HCT116 (cell line): Measurements from ENCODE around the gene DNAH5. TPM values are rescaled to one million over a fixed set of nuclear protein-coding genes. Genes with fewer than 3 reads are reported as not detected.
"Not testable (repeated sequence)": the region's sequence is repeated elsewhere in the genome, so short reads cannot be mapped to it uniquely, and the experiment has no call there.

Experiments
- ATAC-seq: fragments of 200-7000 bp; cut with Tn5 transposase; 2 replicates; pipeline ENCODE4 v1.9.1; 2020; ENCODE audit warnings: mild to moderate bottlenecking, moderate library complexity
- BruUV-seq: library from RNA; stranded (reverse); fragments of 400-500 nt; replicated peaks from 2 replicates; lab custom pipeline; 2021; lab: Mats Ljungman, UMichigan
- CTCF ChIA-PET: fragments of 300-600 bp; sonication (Branson Sonifier 250); formaldehyde crosslinking; loops from one replicate; lab custom pipeline; 2021; ENCODE audit warnings: antibody characterized with exemption; lab: Charles Lee
- POLR2A ChIA-PET: fragments of 300-600, 350-600 bp; sonication (Branson Sonifier 250); formaldehyde crosslinking; loops from one replicate; lab custom pipeline; 2021; ENCODE audit warnings: antibody characterized with exemption; lab: Charles Lee
- RAD21 ChIA-PET, 2 experiments: fragments of 300-600 bp; sonication (Branson Sonifier 250); formaldehyde crosslinking; loops; one replicate each; lab custom pipeline; 2023; ENCODE audit warnings: low total read pairs in 2 of 2; ENCODE audit not compliant: uncharacterized antibody in 2 of 2, unreplicated experiment in 2 of 2, low non-redundant PET in 1 of 2; lab: Charles Lee
- DNase-seq: peaks from one replicate; pipeline ENCODE4 v3.0.0-alpha.2; 2010; ENCODE audit warnings: low read depth, low spot score
- H2AFZ ChIP-seq: fragments of 200-600 bp; shearing (Covaris generic), sonication (generic); 2 replicates; pipeline ENCODE4 v1.6.1; 2017; ENCODE audit warnings: low read depth, mixed run types, mixed read lengths, antibody characterized with exemption, low read length; ENCODE audit not compliant: poor library complexity, severe bottlenecking
- H3K27ac ChIP-seq: 2 replicates; pipeline ENCODE4 v1.5.1; 2012; ENCODE audit warnings: low read depth, low read length
- H3K27me3 ChIP-seq: fragments of 200-600 bp; sonication (generic); 2 replicates; pipeline ENCODE4 v1.6.1; 2016; ENCODE audit warnings: mixed run types, low read length, mixed read lengths; ENCODE audit not compliant: insufficient read depth
- H3K36me3 ChIP-seq, 2 experiments: fragments of 200-500 bp in 1 of 2; fragments of 200-600 bp in 1 of 2; sonication (Bioruptor generic) in 1 of 2; sonication (generic) in 1 of 2; 2 replicates each; pipeline versions ENCODE4 v1.5.1 to v1.6.1; 2014 to 2016; ENCODE audit warnings: low read length in 2 of 2, inconsistent platforms in 1 of 2, mixed read lengths in 1 of 2, mixed run types in 1 of 2; ENCODE audit not compliant: insufficient read depth in 2 of 2, control insufficient read depth in 1 of 2
- H3K4me1 ChIP-seq, 2 experiments: fragments of 200-600 bp in 1 of 2; sonication (generic) in 1 of 2; 2 replicates each; pipeline versions ENCODE4 v1.5.1 to v1.6.1; 2012 to 2017; ENCODE audit warnings: low read length in 2 of 2, inconsistent platforms in 1 of 2, mild to moderate bottlenecking in 1 of 2, mixed read lengths in 1 of 2, mixed run types in 1 of 2, moderate library complexity in 1 of 2; ENCODE audit not compliant: insufficient read depth in 2 of 2, control insufficient read depth in 1 of 2
- H3K4me2 ChIP-seq: fragments of 200-600 bp; sonication (generic); 2 replicates; pipeline ENCODE4 v1.6.1; 2017; ENCODE audit warnings: mixed run types, low read length, mixed read lengths
- H3K4me3 ChIP-seq, 2 experiments: fragments of 200-600 bp in 1 of 2; sonication (generic) in 1 of 2; replicated peaks in 1 of 2; 2 replicates each; pipeline ENCODE4 v1.5.1; 2011 to 2016; ENCODE audit warnings: low read length in 2 of 2, control low read depth in 1 of 2, low read depth in 1 of 2, mild to moderate bottlenecking in 1 of 2, mixed read lengths in 1 of 2, mixed run types in 1 of 2
- H3K79me2 ChIP-seq: fragments of 200-600 bp; sonication (generic); 2 replicates; pipeline ENCODE4 v1.6.1; 2017; ENCODE audit warnings: mild to moderate bottlenecking, mixed run types, low read length, moderate library complexity, mixed read lengths; ENCODE audit not compliant: insufficient read depth
- H3K9ac ChIP-seq: fragments of 200-600 bp; sonication (generic); 2 replicates; pipeline ENCODE4 v1.6.1; 2016; ENCODE audit warnings: low read length, mixed read lengths
- H3K9me2 ChIP-seq: fragments of 200-600 bp; sonication (generic), shearing (Covaris generic); 2 replicates; pipeline ENCODE4 v1.6.1; 2017; ENCODE audit warnings: mixed run types, mild to moderate bottlenecking, moderate library complexity; ENCODE audit not compliant: insufficient read depth
- H3K9me3 ChIP-seq, 2 experiments: fragments of 200-500 bp in 1 of 2; fragments of 200-600 bp in 1 of 2; sonication (Bioruptor generic) in 1 of 2; sonication (generic) in 1 of 2; 2 replicates each; pipeline ENCODE4 v1.6.1; 2014 to 2017; ENCODE audit warnings: low read length in 2 of 2, mixed read lengths in 2 of 2, inconsistent platforms in 1 of 2, low read depth in 1 of 2, mild to moderate bottlenecking in 1 of 2, mixed run types in 1 of 2, moderate library complexity in 1 of 2; ENCODE audit not compliant: control insufficient read depth in 1 of 2, insufficient read depth in 1 of 2
- H4K20me1 ChIP-seq: fragments of 200-600 bp; sonication (generic), shearing (Covaris generic); 2 replicates; pipeline ENCODE4 v1.6.1; 2017; ENCODE audit warnings: mixed run types, mild to moderate bottlenecking, moderate library complexity; ENCODE audit not compliant: insufficient read depth
- CBX3 ChIP-seq: IDR thresholded peaks from 2 replicates; pipeline ENCODE4 v1.6.1; 2012; ENCODE audit warnings: low read depth
- FOSL1 ChIP-seq: IDR thresholded peaks from 2 replicates; pipeline ENCODE4 v1.6.1; 2012; ENCODE audit warnings: low read depth
- RAD21 ChIP-seq: IDR thresholded peaks from 2 replicates; pipeline ENCODE4 v1.6.1; 2012; ENCODE audit warnings: low read depth, mild to moderate bottlenecking
- SRF ChIP-seq: IDR thresholded peaks from 2 replicates; pipeline ENCODE4 v1.6.1; 2012; ENCODE audit warnings: low read depth
- YY1 ChIP-seq: IDR thresholded peaks from 2 replicates; pipeline ENCODE4 v1.6.1; 2011; ENCODE audit warnings: low read length, low read depth, moderate library complexity, mild to moderate bottlenecking; ENCODE audit not compliant: insufficient replicate concordance; ENCODE audit errors: extremely low read depth
- intact Hi-C: fragments of 100-400 bp; cut with micrococcal nuclease; formaldehyde crosslinking; loops from 2 replicates; pipeline ENCODE4 v1.10.0; 2022
- total RNA-seq: library from RNA; stranded (reverse); gene quantifications from one replicate; pipeline ENCODE4 v1.2.1, GENCODE V29; 2021; ENCODE audit not compliant: unreplicated experiment
- TF ChIP-seq, protein P1 (sequence below), 3 experiments: fragments of 200-600 bp in 1 of 3; sonication (generic) in 1 of 3; IDR thresholded peaks in 2 of 3; conservative IDR thresholded peaks in 1 of 3; 2 replicates each; pipeline ENCODE4 v1.5.1; 2012 to 2017; ENCODE audit warnings: low read depth in 2 of 3, low read length in 2 of 3, antibody characterized with exemption in 1 of 3, borderline replicate concordance in 1 of 3, control low read depth in 1 of 3, mild to moderate bottlenecking in 1 of 3, mixed read lengths in 1 of 3, mixed run types in 1 of 3, moderate library complexity in 1 of 3; ENCODE audit not compliant: insufficient read depth in 1 of 3
- TF ChIP-seq, protein P2 (sequence below): IDR thresholded peaks from 2 replicates; pipeline ENCODE4 v1.6.1; 2012

The DNAH5 gene
- total RNA-seq, 1 experiment from 2014 or later, result 0.37 TPM

DNA sequence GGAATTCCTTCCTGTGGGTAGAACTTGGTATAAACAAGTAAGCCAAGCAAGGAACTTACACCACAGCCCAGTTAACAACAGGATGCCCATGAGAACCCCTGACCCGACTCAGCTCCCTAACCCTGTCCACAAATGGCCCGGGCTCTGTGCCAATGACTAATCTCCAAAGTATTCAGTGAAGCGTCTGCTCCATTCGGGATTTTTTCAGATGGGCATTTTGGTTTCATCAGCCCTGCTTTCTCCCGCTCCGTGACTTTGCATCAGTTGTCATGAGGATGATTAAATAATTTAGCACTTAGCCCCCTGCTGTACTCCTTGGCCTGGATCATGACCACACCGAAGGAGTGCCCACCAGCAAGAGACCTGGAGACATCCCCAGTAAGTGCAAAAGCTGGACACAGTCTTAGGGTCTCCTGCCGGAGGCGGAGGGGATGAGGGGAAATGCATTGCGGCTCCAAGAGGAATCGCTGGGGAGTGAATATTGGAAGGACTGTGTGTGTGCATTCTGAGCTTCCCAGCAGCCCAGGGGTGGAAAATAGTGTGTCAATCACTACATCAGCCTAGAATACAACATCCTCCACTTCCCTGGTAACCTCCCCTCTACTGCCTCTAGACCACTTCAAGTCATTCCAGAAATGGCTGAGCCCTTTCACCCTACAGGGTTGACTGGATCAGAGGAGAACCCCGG, 41.4 kb upstream of the DNAH5 start:
- no peak overlapping the region for H3K9ac ChIP-seq
- ChIA-PET RAD21 (no interaction called here), POLR2A (no interaction called here), CTCF (interaction anchor here (0.6 to 4.0 kb wide), 3 partner anchors 11 to 662 kb away, joined by 3 to 23 read pairs (median 3); no protein-coding TSS in a partner anchor)
- H3K4me1 ChIP-seq, result peaks cover 7 to 14% of the 10 kb centered on the region in 2 experiments
- no peak for TF ChIP-seq YY1
- TF ChIP-seq RAD21, result no peak
- peak; percentile 35; the same call in 1 of the 2 replicates for TF ChIP-seq FOSL1
- TF ChIP-seq CBX3, result no peak
- TF ChIP-seq SRF, result no peak
- TF ChIP-seq, protein P1, sequence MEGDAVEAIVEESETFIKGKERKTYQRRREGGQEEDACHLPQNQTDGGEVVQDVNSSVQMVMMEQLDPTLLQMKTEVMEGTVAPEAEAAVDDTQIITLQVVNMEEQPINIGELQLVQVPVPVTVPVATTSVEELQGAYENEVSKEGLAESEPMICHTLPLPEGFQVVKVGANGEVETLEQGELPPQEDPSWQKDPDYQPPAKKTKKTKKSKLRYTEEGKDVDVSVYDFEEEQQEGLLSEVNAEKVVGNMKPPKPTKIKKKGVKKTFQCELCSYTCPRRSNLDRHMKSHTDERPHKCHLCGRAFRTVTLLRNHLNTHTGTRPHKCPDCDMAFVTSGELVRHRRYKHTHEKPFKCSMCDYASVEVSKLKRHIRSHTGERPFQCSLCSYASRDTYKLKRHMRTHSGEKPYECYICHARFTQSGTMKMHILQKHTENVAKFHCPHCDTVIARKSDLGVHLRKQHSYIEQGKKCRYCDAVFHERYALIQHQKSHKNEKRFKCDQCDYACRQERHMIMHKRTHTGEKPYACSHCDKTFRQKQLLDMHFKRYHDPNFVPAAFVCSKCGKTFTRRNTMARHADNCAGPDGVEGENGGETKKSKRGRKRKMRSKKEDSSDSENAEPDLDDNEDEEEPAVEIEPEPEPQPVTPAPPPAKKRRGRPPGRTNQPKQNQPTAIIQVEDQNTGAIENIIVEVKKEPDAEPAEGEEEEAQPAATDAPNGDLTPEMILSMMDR (IDR thresholded peaks at IDR 0.05 in 2 of 3, conservative IDR thresholded peaks at IDR 0.05 in 1 of 3; ENCODE audit: borderline replicate concordance in 1 of 3, insufficient read depth in 1 of 3, low read depth in 2 of 3, low read length in 2 of 3), result no peak
- TF ChIP-seq, protein P2, sequence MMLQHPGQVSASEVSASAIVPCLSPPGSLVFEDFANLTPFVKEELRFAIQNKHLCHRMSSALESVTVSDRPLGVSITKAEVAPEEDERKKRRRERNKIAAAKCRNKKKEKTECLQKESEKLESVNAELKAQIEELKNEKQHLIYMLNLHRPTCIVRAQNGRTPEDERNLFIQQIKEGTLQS, result no peak
- no peak overlapping the region for H2AFZ ChIP-seq
- DNase-seq (peak; percentile 13), ATAC-seq (peak; percentile 78)
- no peaks in the 10 kb centered on the region for H3K27me3 ChIP-seq
- no peaks in the 10 kb centered on the region for H3K79me2 ChIP-seq
- no peak overlapping the region for H3K27ac ChIP-seq
- no peaks in the 10 kb centered on the region for H3K9me2 ChIP-seq
- no peaks in the 10 kb centered on the region for H3K36me3 ChIP-seq
- H3K9me3 ChIP-seq, result no peaks in the 10 kb centered on the region
- no peaks in the 10 kb centered on the region for H4K20me1 ChIP-seq
- intact Hi-C loops, result loop anchor here (5.0 to 10.0 kb wide), 2 partner anchors 121 to 1019 kb away; no protein-coding TSS in a partner anchor
- no TSS peak for BruUV-seq
- no peak overlapping the region for H3K4me3 ChIP-seq
- H3K4me2 ChIP-seq, result peak overlapping the region; percentile 45

DNA sequence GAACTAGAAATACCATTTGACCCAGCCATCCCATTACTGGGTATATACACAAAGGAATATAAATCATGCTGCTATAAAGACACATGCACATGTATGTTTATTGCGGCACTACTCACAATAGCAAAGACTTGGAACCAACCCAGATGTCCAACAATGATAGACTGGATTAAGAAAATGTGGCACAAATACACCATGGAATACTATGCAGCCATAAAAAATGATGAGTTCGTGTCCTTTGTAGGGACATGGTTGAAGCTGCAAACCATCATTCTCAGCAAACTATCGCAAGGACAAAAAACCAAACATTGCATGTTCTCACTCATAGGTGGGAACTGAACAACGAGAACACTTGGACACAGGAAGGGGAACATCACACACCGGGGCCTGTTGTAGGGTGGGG, 40.4 kb upstream of the DNAH5 start:
- H3K79me2 ChIP-seq, H3K4me2 ChIP-seq, H3K4me3 ChIP-seq, H2AFZ ChIP-seq, H3K27ac ChIP-seq, BruUV-seq, H3K9me3 ChIP-seq, DNase-seq, POLR2A ChIA-PET, RAD21 ChIA-PET, ATAC-seq, H3K36me3 ChIP-seq, H3K27me3 ChIP-seq, H4K20me1 ChIP-seq, H3K9ac ChIP-seq, H3K9me2 ChIP-seq: not testable (repeated sequence)
- H3K4me1 ChIP-seq, result peaks cover 7 to 14% of the 10 kb centered on the region in 2 experiments
- intact Hi-C loops, result loop anchor here (5.0 to 10.0 kb wide), 2 partner anchors 122 to 1020 kb away; no protein-coding TSS in a partner anchor
- CTCF ChIA-PET, result interaction anchor here (0.6 to 0.8 kb wide), 2 partner anchors 10 to 663 kb away, joined by 3 read pairs; no protein-coding TSS in a partner anchor
